KOPT-K1 (cell line): ENCODE results near the gene TMEM270.
"Not testable (repeated sequence)": the region's sequence is repeated elsewhere in the genome, so short reads cannot be mapped to it uniquely, and the experiment has no call there.

ENCODE experiments used
- H3K27ac ChIP-seq: fragments of 200-600 bp; sonication (generic); 2 replicates; pipeline ENCODE4 v1.5.1; 2016; ENCODE audit warnings: antibody characterized with exemption, mild to moderate bottlenecking, low read depth, low read length; ENCODE audit not compliant: poor library complexity, severe bottlenecking
- H3K36me3 ChIP-seq: fragments of 200-600 bp; sonication (generic); 2 replicates; pipeline ENCODE4 v1.5.1; 2017; ENCODE audit warnings: antibody characterized with exemption, mild to moderate bottlenecking, low read length, moderate library complexity; ENCODE audit not compliant: insufficient read depth
- H3K9me3 ChIP-seq: fragments of 200-600 bp; sonication (generic); 2 replicates; pipeline ENCODE4 v1.5.1; 2017; ENCODE audit warnings: antibody characterized with exemption, low read length, mild to moderate bottlenecking; ENCODE audit not compliant: insufficient read depth, poor library complexity, severe bottlenecking

Gene TMEM270

DNA sequence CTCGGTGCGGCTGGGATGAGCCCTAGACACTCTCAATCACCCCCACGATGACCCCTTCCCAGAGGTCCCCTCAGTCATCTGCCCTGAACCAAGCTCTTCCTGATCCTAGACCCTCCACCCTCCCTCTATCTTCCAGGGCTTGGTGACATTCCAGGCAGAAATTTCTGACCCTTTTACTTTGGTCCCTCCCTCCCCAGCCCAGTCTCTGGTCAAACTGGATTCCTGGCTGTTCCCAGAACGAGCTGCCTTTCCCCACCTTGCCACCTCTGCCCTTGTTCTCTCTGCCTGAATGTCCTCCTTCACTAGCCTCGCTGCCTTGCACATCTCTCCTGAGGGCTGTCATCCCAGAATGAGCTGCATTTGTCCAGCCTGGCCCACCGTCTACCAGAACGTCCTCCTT is 31.5 kb upstream of the TMEM270 start:
- H3K27ac ChIP-seq: no peak overlapping the region

GRCh38 chr7:73829921-73830680 is 30.9 kb upstream of the TMEM270 start:
- no peak overlapping the region for H3K27ac ChIP-seq

More for the DNA sequence above, 31.5 kb upstream of the TMEM270 start:
- Histone ChIP-seq H3K9me3 (no peaks in the 10 kb centered on the region), H3K36me3 (no peaks in the 10 kb centered on the region)

DNA sequence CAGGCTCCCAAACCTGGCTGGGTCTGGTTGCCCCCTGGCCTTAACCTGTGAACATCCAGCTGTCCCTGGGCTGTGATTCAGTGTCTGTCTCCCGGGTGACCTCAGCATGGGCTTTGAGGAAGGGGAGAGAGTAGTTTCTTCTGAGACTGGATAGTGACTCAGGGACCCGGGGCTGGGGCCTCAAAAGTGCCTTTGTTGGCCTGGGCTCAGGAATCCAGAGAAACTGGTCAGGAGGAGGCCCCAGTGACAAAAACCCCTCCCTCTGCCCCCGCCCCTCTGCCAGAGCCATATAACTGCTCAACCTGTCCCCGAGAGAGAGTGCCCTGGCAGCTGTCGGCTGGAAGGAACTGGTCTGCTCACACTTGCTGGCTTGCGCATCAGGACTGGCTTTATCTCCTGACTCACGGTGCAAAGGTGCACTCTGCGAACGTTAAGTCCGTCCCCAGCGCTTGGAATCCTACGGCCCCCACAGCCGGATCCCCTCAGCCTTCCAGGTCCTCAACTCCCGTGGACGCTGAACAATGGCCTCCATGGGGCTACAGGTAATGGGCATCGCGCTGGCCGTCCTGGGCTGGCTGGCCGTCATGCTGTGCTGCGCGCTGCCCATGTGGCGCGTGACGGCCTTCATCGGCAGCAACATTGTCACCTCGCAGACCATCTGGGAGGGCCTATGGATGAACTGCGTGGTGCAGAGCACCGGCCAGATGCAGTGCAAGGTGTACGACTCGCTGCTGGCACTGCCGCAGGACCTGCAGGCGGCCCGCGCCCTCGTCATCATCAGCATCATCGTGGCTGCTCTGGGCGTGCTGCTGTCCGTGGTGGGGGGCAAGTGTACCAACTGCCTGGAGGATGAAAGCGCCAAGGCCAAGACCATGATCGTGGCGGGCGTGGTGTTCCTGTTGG is 30.0 kb upstream of the TMEM270 start, which contains the start of gene CLDN4:
TSS of gene CLDN4 (plus strand) at position 316 of the 903 bp plus-strand sequence. CDS start at position 522, 206 bp downstream.
- no peaks in the 10 kb centered on the region for H3K36me3 ChIP-seq
- H3K9me3 ChIP-seq: no peaks in the 10 kb centered on the region
- H3K27ac ChIP-seq: no peak within 1 kb of the TSS

More at GRCh38 chr7:73829921-73830680, 30.9 kb upstream of the TMEM270 start:
- Histone ChIP-seq H3K9me3 (no peaks in the 10 kb centered on the region), H3K36me3 (no peaks in the 10 kb centered on the region)

DNA sequence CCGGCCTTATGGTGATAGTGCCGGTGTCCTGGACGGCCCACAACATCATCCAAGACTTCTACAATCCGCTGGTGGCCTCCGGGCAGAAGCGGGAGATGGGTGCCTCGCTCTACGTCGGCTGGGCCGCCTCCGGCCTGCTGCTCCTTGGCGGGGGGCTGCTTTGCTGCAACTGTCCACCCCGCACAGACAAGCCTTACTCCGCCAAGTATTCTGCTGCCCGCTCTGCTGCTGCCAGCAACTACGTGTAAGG is 29.4 kb upstream of the TMEM270 start:
- Histone ChIP-seq H3K36me3 (no peaks in the 10 kb centered on the region), H3K9me3 (no peaks in the 10 kb centered on the region), H3K27ac (no peak overlapping the region)

DNA sequence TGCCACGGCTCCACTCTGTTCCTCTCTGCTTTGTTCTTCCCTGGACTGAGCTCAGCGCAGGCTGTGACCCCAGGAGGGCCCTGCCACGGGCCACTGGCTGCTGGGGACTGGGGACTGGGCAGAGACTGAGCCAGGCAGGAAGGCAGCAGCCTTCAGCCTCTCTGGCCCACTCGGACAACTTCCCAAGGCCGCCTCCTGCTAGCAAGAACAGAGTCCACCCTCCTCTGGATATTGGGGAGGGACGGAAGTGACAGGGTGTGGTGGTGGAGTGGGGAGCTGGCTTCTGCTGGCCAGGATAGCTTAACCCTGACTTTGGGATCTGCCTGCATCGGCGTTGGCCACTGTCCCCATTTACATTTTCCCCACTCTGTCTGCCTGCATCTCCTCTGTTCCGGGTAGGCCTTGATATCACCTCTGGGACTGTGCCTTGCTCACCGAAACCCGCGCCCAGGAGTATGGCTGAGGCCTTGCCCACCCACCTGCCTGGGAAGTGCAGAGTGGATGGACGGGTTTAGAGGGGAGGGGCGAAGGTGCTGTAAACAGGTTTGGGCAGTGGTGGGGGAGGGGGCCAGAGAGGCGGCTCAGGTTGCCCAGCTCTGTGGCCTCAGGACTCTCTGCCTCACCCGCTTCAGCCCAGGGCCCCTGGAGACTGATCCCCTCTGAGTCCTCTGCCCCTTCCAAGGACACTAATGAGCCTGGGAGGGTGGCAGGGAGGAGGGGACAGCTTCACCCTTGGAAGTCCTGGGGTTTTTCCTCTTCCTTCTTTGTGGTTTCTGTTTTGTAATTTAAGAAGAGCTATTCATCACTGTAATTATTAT is 28.9 kb upstream of the TMEM270 start:
- no peak overlapping the region for H3K27ac ChIP-seq
- no peaks in the 10 kb centered on the region for H3K36me3 ChIP-seq
- H3K9me3 ChIP-seq: no peaks in the 10 kb centered on the region

DNA sequence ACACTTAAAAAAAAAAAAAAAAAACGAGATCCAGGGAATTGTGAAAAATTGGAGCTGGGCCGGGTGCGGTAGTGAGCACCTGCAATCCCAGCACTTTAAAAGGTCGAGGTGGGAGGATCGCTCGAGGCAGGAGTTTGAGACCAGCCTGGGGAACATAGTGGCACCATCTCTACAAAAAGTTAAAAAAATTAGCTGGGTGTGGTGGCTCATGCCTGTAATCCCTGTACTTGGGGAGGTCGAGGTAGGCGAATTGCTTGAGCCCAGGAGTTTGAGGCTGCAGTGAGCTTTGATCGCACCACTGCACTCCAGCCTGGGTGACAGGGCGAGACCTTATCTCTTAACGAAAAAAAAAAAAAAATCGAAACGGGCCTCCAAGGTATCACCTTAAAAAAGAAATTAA is 28.2 kb upstream of the TMEM270 start:
- Histone ChIP-seq H3K27ac (no peak overlapping the region), H3K9me3 (no peaks in the 10 kb centered on the region), H3K36me3 (no peaks in the 10 kb centered on the region)

DNA sequence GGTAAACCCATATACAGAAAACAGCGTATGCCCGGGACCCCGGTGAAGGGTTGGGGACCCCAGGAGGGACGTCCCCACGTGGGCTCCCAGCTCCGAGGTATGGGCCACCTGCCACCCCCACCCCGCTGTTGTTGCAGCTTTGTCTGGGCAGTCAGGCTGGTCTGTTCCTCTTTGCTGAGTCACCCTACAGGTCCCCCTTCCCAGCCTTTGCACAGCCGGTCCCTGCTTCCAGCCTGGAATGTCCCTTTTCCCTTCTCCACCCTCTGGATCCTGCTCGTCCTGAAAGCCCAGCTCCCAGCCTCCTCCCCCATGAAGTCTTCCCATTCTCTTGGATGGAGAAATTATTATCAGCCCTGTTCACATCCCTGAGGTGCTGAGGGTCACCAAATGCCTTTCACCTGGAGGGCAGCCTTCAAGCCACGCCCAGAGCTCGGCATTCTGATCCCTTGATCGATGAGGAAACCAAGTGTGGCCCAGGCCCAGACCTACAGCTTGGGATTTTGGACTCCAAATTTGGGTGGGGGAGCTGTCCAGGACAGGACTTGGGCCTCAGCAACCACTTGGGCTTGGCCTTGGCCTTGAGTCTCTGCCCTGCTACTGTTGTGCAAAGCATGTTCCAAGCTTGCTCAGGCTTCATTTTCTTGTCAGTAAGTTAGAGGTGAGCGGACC is 27.6 kb upstream of the TMEM270 start:
- no peak overlapping the region for H3K27ac ChIP-seq
- no peaks in the 10 kb centered on the region for H3K9me3 ChIP-seq
- no peaks in the 10 kb centered on the region for H3K36me3 ChIP-seq

GRCh38 chr7:73834626-73835191 is 26.2 kb upstream of the TMEM270 start:
- no peaks in the 10 kb centered on the region for H3K9me3 ChIP-seq
- no peaks in the 10 kb centered on the region for H3K36me3 ChIP-seq
- no peak overlapping the region for H3K27ac ChIP-seq

DNA sequence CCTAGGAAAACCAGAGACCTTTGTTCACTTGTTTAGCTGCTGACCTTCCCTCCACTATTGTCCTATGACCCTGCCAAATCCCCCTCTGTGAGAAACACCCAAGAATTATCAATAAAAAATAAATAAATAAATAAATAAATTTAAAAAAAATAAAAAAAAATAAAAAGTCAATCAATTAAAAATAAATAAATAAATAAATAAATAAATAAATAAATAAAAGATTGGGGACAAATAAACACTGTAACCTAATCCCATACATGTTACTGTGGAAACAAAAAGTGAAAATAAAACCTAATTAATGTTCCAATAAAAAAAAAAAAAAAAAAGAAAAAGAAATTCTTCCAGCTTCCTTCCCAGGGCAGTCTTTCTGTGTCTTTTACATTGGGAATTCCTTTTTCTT is 23.8 kb upstream of the TMEM270 start:
- H3K9me3 ChIP-seq, H3K36me3 ChIP-seq, H3K27ac ChIP-seq: not testable (repeated sequence)

- Histone ChIP-seq H3K27ac (no peak overlapping the region), H3K9me3 (no peaks in the 10 kb centered on the region), H3K36me3 (no peaks in the 10 kb centered on the region)
These were observed 22.3 kb upstream of the TMEM270 start for GRCh38 chr7:73838642-73839041.

GRCh38 chr7:73839290-73839689 is 21.7 kb upstream of the TMEM270 start:
- no peaks in the 10 kb centered on the region for H3K9me3 ChIP-seq
- H3K36me3 ChIP-seq: no peaks in the 10 kb centered on the region
- no peak overlapping the region for H3K27ac ChIP-seq

DNA sequence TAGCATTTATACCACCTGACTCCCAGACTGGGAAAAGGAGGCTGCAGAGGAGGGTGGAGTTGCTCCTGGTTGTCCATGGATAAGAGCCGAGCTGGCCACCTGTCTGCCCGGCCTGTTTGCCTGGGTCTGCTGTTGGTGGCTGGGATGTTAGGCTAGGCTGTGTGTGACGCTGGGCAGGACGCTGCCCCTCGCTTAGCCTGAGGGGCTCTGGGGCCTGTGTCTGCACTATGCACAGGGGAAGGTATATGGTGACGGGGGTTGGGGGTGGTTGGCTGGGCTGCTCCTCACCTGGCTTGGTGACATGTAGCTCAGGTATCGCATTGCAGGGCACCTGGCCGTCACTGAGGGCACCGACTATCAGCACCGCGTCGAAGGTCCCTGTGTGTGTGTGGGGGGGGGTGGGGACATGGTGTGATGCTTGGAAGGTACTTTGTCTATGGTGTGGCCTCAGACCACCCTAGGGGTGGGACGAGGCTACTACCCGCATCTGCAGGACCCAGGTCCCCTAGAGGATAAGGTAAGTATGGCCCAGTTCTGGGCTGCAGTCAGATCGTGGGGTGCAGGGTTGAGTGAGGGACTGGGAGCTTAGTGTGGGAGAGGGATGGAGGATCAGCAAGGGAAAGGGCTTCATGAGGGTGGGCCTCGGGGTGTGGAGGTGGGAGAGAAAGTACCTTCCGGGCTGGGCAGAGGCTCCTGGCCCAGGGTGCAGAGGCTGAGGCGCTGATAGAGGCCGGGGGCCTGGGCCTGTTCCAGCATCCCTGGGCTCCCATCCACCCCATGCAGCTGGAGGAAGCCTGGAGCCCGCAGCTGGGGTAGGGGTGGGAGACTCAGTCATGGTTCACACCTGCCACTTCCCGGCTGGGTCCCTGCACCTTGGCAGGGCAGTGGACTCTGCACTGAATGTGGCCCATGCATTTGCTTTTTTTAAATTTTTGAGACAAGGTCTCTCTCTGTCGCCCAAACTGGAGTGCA is 20.9 kb upstream of the TMEM270 start:
- no peaks in the 10 kb centered on the region for H3K9me3 ChIP-seq
- no peak overlapping the region for H3K27ac ChIP-seq
- H3K36me3 ChIP-seq: no peaks in the 10 kb centered on the region

- H3K36me3 ChIP-seq: no peaks in the 10 kb centered on the region
- H3K9me3 ChIP-seq: no peaks in the 10 kb centered on the region
- no peak overlapping the region for H3K27ac ChIP-seq
These were observed 20.1 kb upstream of the TMEM270 start for GRCh38 chr7:73840715-73841379.
